Coronary artery (tissue), 2 donors: Measurements from ENCODE around the gene KCND3.

Experiments used
- DNase-seq: peaks from one replicate; pipeline ENCODE4 v3.0.0-alpha.2; 2017; ENCODE audit warnings: low spot score
- H3K27ac ChIP-seq, 2 donors: fragments of 200-600 bp; sonication (generic); one replicate each; pipeline ENCODE4 v1.5.1; 2016 to 2019
- H3K4me3 ChIP-seq: fragments of 200-600 bp; sonication (generic); 2 replicates; pipeline ENCODE4 v1.5.1; 2016; ENCODE audit warnings: mild to moderate bottlenecking, moderate library complexity
- CTCF ChIP-seq: fragments of 200-600 bp; sonication (generic); IDR thresholded peaks from one replicate; pipeline ENCODE4 v1.5.1; 2019; ENCODE audit warnings: antibody characterized with exemption

The KCND3 gene

GRCh38 chr1:111879081-111879480 is 110.4 kb downstream of the KCND3 start:
- Histone ChIP-seq H3K4me3 (no peak overlapping the region), H3K27ac (no peak overlapping the region)
- TF ChIP-seq CTCF = no peak
- DNase-seq = no peak

- TF ChIP-seq CTCF = no peak
- DNase-seq = no peak
- no peak overlapping the region for H3K27ac ChIP-seq
- no peak overlapping the region for H3K4me3 ChIP-seq
These were observed 110.8 kb downstream of the KCND3 start for GRCh38 chr1:111878649-111879048.

- no peak for TF ChIP-seq CTCF
- no peak overlapping the region for H3K4me3 ChIP-seq
- no peak for DNase-seq
- no peak overlapping the region for H3K27ac ChIP-seq
These were observed 111.4 kb downstream of the KCND3 start for GRCh38 chr1:111878091-111878490.

- no peak overlapping the region for H3K4me3 ChIP-seq
- H3K27ac ChIP-seq = no peak overlapping the region
- no peak for DNase-seq
- no peak for TF ChIP-seq CTCF
These were observed 112.8 kb downstream of the KCND3 start for GRCh38 chr1:111876631-111877030.

GRCh38 chr1:111875640-111876039 is 113.8 kb downstream of the KCND3 start:
- no peak for DNase-seq
- no peak for TF ChIP-seq CTCF
- Histone ChIP-seq H3K4me3 (no peak overlapping the region), H3K27ac (no peak overlapping the region)

GRCh38 chr1:111873460-111874030 is 115.9 kb downstream of the KCND3 start:
- Histone ChIP-seq H3K27ac (no peak overlapping the region), H3K4me3 (no peak overlapping the region)
- no peak for TF ChIP-seq CTCF
- no peak for DNase-seq

GRCh38 chr1:111870181-111870580 is 119.3 kb downstream of the KCND3 start:
- no peak overlapping the region for H3K4me3 ChIP-seq
- H3K27ac ChIP-seq = no peak overlapping the region
- DNase-seq = no peak
- no peak for TF ChIP-seq CTCF
